HG03354 (cell line): ENCODE results near the gene ATP9B.

Source experiments
- ATAC-seq: cut with Tn5 transposase; IDR thresholded peaks from one replicate; pipeline ENCODE4 v1.9.1; 2021; ENCODE audit warnings: mild to moderate bottlenecking; ENCODE audit not compliant: unreplicated experiment, poor library complexity, severe bottlenecking

Gene ATP9B

GRCh38 chr18:79191956-79192355 lies 122.8 kb downstream of the ATP9B start:
- no peak for ATAC-seq

GRCh38 chr18:79193826-79194225 lies 124.6 kb downstream of the ATP9B start:
- ATAC-seq = no peak

- ATAC-seq = no peak
Measured at GRCh38 chr18:79195716-79196683, 126.8 kb downstream of the ATP9B start.

GRCh38 chr18:79197531-79197930 lies 128.3 kb downstream of the ATP9B start:
- no peak for ATAC-seq

- no peak for ATAC-seq
Measured at GRCh38 chr18:79199691-79200374, 130.6 kb downstream of the ATP9B start.

GRCh38 chr18:79200546-79201268 lies 131.5 kb downstream of the ATP9B start:
- ATAC-seq = peak; percentile 51

- no peak for ATAC-seq
Measured at GRCh38 chr18:79203017-79203605, 133.9 kb downstream of the ATP9B start.

- ATAC-seq = no peak
Measured at GRCh38 chr18:79204889-79205807, 136.0 kb downstream of the ATP9B start.

GRCh38 chr18:79206444-79206843 lies 137.2 kb downstream of the ATP9B start:
- no peak for ATAC-seq

- no peak for ATAC-seq
Measured at GRCh38 chr18:79208906-79209305, 139.7 kb downstream of the ATP9B start.

- no peak for ATAC-seq
Measured at GRCh38 chr18:79210002-79210910, 141.1 kb downstream of the ATP9B start.

- ATAC-seq = no peak
Measured at GRCh38 chr18:79211844-79212243, 142.7 kb downstream of the ATP9B start.

- ATAC-seq = no peak
Measured at GRCh38 chr18:79214056-79214455, 144.9 kb downstream of the ATP9B start.

- ATAC-seq = no peak
Measured at GRCh38 chr18:79216176-79216575, 147.0 kb downstream of the ATP9B start.

- no peak for ATAC-seq
Measured at GRCh38 chr18:79217979-79218604, 148.9 kb downstream of the ATP9B start.

GRCh38 chr18:79218605-79219190 lies 149.5 kb downstream of the ATP9B start:
- no peak for ATAC-seq

GRCh38 chr18:79221136-79221535 lies 151.9 kb downstream of the ATP9B start:
- no peak for ATAC-seq
